ENCODE data around the gene VAMP8.

GRCh38 chr2:85583667-85584353 is 6.4 kb downstream of the VAMP8 start:
- no peak for TF ChIP-seq EZH2 (IDR thresholded peaks at IDR 0.05; ENCODE audit: low read length, missing control alignments)
- TF ChIP-seq, protein P1, sequence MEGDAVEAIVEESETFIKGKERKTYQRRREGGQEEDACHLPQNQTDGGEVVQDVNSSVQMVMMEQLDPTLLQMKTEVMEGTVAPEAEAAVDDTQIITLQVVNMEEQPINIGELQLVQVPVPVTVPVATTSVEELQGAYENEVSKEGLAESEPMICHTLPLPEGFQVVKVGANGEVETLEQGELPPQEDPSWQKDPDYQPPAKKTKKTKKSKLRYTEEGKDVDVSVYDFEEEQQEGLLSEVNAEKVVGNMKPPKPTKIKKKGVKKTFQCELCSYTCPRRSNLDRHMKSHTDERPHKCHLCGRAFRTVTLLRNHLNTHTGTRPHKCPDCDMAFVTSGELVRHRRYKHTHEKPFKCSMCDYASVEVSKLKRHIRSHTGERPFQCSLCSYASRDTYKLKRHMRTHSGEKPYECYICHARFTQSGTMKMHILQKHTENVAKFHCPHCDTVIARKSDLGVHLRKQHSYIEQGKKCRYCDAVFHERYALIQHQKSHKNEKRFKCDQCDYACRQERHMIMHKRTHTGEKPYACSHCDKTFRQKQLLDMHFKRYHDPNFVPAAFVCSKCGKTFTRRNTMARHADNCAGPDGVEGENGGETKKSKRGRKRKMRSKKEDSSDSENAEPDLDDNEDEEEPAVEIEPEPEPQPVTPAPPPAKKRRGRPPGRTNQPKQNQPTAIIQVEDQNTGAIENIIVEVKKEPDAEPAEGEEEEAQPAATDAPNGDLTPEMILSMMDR (conservative IDR thresholded peaks at IDR 0.05 in 1 of 2, IDR thresholded peaks at IDR 0.05 in 1 of 2; ENCODE audit: low read depth in 1 of 2, low read length in 2 of 2) = no peak
